Breast epithelium (tissue), 4 donors: ENCODE results near the gene PARP1. TPM values are rescaled to one million over a fixed set of nuclear protein-coding genes. Genes with fewer than 3 reads are reported as not detected.
A peak's percentile ranks its signal among the peaks of the same experiment; 100 is the strongest.

ENCODE experiments used
- DNase-seq, 2 donors: peaks; one replicate each; pipeline ENCODE4 v3.0.0-alpha.2; 2019; ENCODE audit warnings: low spot score in 2 of 2
- H3K27ac ChIP-seq, 2 donors: fragments of 200-600 bp; sonication (generic) in 1 of 2; one replicate each; pipeline ENCODE4 v1.5.1; 2016 to 2019; ENCODE audit warnings: mild to moderate bottlenecking in 1 of 2
- H3K27me3 ChIP-seq, 2 donors: fragments of 200-600 bp; sonication (generic) in 1 of 2; one replicate each; pipeline versions ENCODE4 v1.5.1 to v1.6.0; 2017 to 2019; ENCODE audit warnings: control low read depth in 1 of 2, mild to moderate bottlenecking in 1 of 2
- H3K36me3 ChIP-seq: fragments of 200-600 bp; one replicate; pipeline ENCODE4 v1.5.1; 2019
- H3K4me1 ChIP-seq, 2 donors: fragments of 200-600 bp; sonication (generic); one replicate each; pipeline ENCODE4 v1.5.1; 2016 to 2019; ENCODE audit warnings: control low read depth in 1 of 2
- H3K4me3 ChIP-seq, 3 donors: fragments of 200-600 bp; sonication (generic); 1 replicate in 2 of 3; 2 replicates in 1 of 3; pipeline ENCODE4 v1.5.1; 2016 to 2019; ENCODE audit warnings: mild to moderate bottlenecking in 3 of 3, moderate library complexity in 2 of 3
- H3K9me3 ChIP-seq, 2 donors: fragments of 200-600 bp; sonication (generic) in 1 of 2; one replicate each; pipeline ENCODE4 v1.5.1; 2016 to 2019; ENCODE audit warnings: control low read depth in 1 of 2
- POLR2A ChIP-seq: fragments of 450-650 bp; IDR thresholded peaks from one replicate; pipeline ENCODE4 v1.6.1; 2016; ENCODE audit warnings: antibody characterized with exemption, mild to moderate bottlenecking, moderate library complexity
- POLR2AphosphoS5 ChIP-seq, 3 donors: sonication (generic); formaldehyde crosslinking; IDR thresholded peaks; one replicate each; pipeline ENCODE4 v1.6.1; 2017; ENCODE audit warnings: antibody characterized with exemption in 3 of 3
- intact Hi-C: fragments of 100-400 bp; cut with DNase I; formaldehyde crosslinking; loops from one replicate; pipeline ENCODE4 v1.15.1; 2023; ENCODE audit warnings: low total_unique reads
- total RNA-seq, 3 donors: library from RNA; depleted of rRNA; stranded (reverse); fragments of >200 nt; gene quantifications; one replicate each; pipeline ENCODE4 v1.1.0, GENCODE V29; 2016
- TF ChIP-seq, protein P1 (sequence below), 3 donors: fragments of 450-650 bp; IDR thresholded peaks; one replicate each; pipeline ENCODE4 v1.5.1; 2016 to 2017; ENCODE audit warnings: antibody characterized with exemption in 3 of 3, mild to moderate bottlenecking in 3 of 3, moderate library complexity in 3 of 3

PARP1 gene
- total RNA-seq, 3 donors from 2014 or later: 53.0 to 83.9 (median 72.3) TPM

DNA sequence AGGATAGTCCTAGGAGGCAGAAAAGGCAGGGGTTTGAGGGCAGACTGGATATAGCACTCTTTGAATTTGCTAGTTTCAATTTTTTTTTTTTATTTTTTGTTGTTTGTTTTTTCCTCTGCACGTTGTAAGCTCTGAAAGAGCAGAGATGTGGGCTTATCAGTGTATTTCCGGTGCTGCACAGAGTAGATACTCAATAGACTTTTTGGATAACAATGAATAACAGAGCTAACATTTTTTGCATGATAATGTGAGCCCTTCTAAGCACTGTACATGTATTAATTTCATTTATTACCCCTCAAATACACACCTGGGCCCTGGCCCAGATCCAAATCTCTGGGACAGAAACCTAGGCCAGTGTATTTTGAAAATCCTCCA is 17.1 kb upstream of the PARP1 start:
- Histone ChIP-seq H3K36me3 (no peaks in the 10 kb centered on the region), H3K9me3 (no peaks in the 10 kb centered on the region), H3K4me1 (no peaks in the 10 kb centered on the region), H3K27me3 (no peaks in the 10 kb centered on the region), H3K4me3 (no peak overlapping the region), H3K27ac (no peak overlapping the region)
- no peak for DNase-seq
- TF ChIP-seq POLR2A (no peak), POLR2AphosphoS5 (IDR thresholded peaks at IDR 0.05) (no peak)
- TF ChIP-seq, protein P1, sequence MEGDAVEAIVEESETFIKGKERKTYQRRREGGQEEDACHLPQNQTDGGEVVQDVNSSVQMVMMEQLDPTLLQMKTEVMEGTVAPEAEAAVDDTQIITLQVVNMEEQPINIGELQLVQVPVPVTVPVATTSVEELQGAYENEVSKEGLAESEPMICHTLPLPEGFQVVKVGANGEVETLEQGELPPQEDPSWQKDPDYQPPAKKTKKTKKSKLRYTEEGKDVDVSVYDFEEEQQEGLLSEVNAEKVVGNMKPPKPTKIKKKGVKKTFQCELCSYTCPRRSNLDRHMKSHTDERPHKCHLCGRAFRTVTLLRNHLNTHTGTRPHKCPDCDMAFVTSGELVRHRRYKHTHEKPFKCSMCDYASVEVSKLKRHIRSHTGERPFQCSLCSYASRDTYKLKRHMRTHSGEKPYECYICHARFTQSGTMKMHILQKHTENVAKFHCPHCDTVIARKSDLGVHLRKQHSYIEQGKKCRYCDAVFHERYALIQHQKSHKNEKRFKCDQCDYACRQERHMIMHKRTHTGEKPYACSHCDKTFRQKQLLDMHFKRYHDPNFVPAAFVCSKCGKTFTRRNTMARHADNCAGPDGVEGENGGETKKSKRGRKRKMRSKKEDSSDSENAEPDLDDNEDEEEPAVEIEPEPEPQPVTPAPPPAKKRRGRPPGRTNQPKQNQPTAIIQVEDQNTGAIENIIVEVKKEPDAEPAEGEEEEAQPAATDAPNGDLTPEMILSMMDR (IDR thresholded peaks at IDR 0.05): no peak
- intact Hi-C loops: no loop called here

DNA sequence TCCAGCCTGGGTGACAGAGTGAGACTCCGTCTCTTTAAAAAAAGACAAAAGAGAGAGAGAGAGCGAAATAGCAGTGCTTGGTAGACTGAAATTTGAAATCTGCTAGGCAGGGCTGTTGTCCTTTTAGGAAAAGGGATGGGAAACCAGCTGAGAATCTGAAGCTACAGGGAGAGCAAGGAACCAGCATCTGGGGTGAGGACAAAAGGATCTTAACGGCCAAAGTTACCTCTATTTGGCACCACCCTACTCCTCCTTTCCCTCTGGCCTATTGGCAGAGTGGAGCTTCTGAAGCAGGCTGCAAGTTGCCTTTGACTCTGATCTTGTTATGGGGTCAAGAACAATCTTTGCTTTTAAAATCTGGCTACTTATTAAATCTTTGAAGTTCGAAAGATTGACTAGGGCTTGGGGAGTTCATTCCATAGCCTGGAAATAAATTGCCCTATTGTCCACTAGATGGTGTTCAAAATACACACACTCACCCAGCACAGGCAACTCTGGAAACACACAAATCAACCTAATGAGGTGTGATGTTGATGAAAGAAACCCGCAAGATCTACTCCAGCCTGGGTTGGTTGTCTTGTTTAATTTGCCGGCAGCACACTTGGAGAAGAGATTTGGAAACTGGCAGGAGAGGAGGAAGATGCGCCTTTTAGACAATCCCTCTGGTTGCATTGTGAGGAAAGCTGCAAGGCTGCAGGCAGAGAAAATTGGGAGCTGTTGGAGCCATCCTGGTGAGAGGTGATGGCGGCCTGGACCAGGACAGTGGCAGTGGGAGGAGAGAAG is 16.5 kb upstream of the PARP1 start:
- intact Hi-C loops: no loop called here
- no peak overlapping the region for H3K27ac ChIP-seq

DNA sequence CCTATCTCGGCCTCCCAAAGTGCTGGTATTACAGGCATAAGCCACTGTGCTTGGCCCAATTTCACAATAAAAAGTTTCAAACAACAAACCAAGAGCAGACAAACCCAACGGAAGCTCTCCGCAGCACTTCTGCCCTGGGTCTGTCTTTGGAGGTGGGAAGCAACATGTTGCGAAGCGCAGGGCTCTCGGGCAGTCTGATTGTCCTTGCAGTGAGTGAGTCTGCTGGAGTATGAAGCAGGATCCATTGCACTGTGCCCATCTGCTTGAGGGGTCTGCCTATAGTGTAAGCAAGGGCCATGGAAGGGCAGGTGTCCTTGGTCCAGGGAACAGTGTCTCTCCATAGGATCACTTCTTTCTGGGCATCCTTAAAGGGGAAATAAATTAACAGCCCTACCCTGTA is 14.6 kb upstream of the PARP1 start:
- Histone ChIP-seq H3K9me3 (no peaks in the 10 kb centered on the region), H3K4me3 (no peak overlapping the region), H3K27me3 (no peaks in the 10 kb centered on the region), H3K27ac (no peak overlapping the region), H3K4me1 (no peaks in the 10 kb centered on the region), H3K36me3 (no peaks in the 10 kb centered on the region)
- no peak for DNase-seq
- TF ChIP-seq POLR2AphosphoS5 (IDR thresholded peaks at IDR 0.05) (no peak), POLR2A (no peak)
- TF ChIP-seq, protein P1 (IDR thresholded peaks at IDR 0.05): no peak
- intact Hi-C loops: no loop called here

More for the DNA sequence above, 16.5 kb upstream of the PARP1 start:
- TF ChIP-seq, protein P1 (IDR thresholded peaks at IDR 0.05): peak; percentile 60 to 69 (median 63)
- no peak for TF ChIP-seq POLR2A
- TF ChIP-seq POLR2AphosphoS5 (IDR thresholded peaks at IDR 0.05): no peak
- no peaks in the 10 kb centered on the region for H3K9me3 ChIP-seq
- H3K36me3 ChIP-seq: no peaks in the 10 kb centered on the region
- no peaks in the 10 kb centered on the region for H3K27me3 ChIP-seq
- H3K4me3 ChIP-seq: no peak overlapping the region
- no peak for DNase-seq
- H3K4me1 ChIP-seq: no peaks in the 10 kb centered on the region

DNA sequence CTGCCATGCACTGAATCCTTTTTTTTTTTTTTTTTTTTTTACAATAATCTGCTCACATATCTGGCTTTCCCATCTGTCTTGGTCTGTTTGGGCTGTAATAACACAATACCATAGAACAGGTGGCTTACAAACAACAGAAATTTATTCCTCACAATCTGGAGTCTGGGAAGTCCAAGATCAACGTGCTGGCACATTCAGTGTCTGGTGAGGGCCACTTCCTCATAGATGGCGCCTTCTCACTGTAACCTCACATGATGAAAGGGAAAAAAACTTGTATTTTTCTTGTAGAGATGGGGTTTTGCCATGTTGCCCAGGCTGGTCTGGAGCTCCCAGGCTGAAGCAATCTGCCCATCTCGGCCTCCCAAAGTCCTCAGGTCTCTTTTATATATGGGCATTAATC is 13.0 kb upstream of the PARP1 start:
- Histone ChIP-seq H3K9me3 (no peaks in the 10 kb centered on the region), H3K36me3 (no peaks in the 10 kb centered on the region), H3K4me3 (no peak overlapping the region), H3K27ac (no peak overlapping the region), H3K4me1 (no peaks in the 10 kb centered on the region), H3K27me3 (no peaks in the 10 kb centered on the region)
- TF ChIP-seq, protein P1 (IDR thresholded peaks at IDR 0.05): no peak
- TF ChIP-seq POLR2A: no peak
- no peak for TF ChIP-seq POLR2AphosphoS5 (IDR thresholded peaks at IDR 0.05)
- intact Hi-C loops: no loop called here
- DNase-seq: no peak

DNA sequence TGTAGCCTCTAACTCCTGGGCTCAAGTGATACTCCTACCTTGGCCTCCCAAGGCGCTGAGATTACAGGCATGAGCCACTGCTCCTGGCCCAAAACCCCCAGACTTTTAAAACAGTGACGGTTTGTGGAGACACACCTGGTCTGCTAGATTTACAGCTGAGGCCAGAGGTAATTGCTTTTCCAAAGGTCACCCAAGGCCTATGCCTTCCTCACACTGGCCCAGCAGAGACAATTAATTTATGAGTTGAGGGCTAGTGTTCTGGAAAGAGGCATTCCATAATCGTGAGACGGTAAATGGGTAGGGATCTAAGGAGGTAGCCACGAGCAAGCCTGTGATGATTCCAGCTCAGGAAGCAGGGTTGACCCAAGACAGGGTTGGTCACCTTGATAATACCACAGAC is 12.4 kb upstream of the PARP1 start:
- DNase-seq: no peak
- Histone ChIP-seq H3K4me3 (no peak overlapping the region), H3K9me3 (no peaks in the 10 kb centered on the region), H3K27ac (no peak overlapping the region), H3K4me1 (no peaks in the 10 kb centered on the region), H3K36me3 (no peaks in the 10 kb centered on the region), H3K27me3 (no peaks in the 10 kb centered on the region)
- intact Hi-C loops: no loop called here
- TF ChIP-seq POLR2A: no peak
- TF ChIP-seq, protein P1 (IDR thresholded peaks at IDR 0.05): no peak
